GM12873 (cell line): Measurements from ENCODE around the gene DUSP9.

Experiments
- TF ChIP-seq, protein P1 (sequence below): IDR thresholded peaks from 2 replicates; pipeline ENCODE4 v1.5.1; 2012; ENCODE audit warnings: low read depth, mild to moderate bottlenecking, moderate library complexity, low read length, control low read depth; ENCODE audit not compliant: insufficient read depth; ENCODE audit errors: missing control alignments

The DUSP9 gene

DNA sequence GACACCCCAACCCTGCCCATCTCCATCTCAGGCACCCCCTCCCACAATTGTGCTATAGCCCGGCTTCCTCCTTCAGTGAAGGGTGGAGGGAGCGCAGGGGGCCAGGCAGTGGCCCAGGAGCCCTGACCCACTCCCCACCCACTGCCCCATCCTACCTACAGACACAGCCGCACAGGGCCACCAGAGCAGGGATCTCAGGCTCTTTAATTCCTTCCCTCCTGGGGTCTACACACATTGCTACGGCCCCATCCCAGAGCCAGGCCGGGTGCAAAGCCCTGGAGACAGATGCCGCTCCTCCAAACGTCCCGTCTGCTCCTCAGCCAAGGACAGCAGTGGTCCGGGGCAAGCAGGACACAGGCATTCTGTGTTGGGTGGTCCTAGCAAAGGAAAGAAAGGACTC lies 12.8 kb upstream of the DUSP9 start:
- TF ChIP-seq, protein P1, sequence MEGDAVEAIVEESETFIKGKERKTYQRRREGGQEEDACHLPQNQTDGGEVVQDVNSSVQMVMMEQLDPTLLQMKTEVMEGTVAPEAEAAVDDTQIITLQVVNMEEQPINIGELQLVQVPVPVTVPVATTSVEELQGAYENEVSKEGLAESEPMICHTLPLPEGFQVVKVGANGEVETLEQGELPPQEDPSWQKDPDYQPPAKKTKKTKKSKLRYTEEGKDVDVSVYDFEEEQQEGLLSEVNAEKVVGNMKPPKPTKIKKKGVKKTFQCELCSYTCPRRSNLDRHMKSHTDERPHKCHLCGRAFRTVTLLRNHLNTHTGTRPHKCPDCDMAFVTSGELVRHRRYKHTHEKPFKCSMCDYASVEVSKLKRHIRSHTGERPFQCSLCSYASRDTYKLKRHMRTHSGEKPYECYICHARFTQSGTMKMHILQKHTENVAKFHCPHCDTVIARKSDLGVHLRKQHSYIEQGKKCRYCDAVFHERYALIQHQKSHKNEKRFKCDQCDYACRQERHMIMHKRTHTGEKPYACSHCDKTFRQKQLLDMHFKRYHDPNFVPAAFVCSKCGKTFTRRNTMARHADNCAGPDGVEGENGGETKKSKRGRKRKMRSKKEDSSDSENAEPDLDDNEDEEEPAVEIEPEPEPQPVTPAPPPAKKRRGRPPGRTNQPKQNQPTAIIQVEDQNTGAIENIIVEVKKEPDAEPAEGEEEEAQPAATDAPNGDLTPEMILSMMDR: no peak

DNA sequence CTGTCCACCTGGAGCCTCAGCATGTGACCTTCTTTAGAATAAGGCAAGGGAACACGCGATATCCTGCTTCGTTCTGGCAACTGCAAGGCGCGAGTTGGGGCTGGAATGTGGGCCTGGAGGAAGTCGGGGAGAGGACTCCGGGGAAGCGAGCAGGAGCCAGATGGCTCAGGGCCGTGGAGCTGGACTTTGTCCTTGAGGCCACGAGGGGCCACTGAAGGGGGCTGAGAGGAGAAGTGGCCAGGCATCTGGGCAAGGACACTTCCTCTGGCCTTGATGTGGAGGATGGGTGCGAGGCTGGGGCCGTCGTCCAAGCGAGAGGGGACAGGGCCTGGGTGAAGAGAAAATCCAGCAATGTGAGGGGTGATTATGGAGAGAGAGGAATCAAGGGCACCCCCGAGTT lies 12.2 kb upstream of the DUSP9 start:
- TF ChIP-seq, protein P1: no peak

DNA sequence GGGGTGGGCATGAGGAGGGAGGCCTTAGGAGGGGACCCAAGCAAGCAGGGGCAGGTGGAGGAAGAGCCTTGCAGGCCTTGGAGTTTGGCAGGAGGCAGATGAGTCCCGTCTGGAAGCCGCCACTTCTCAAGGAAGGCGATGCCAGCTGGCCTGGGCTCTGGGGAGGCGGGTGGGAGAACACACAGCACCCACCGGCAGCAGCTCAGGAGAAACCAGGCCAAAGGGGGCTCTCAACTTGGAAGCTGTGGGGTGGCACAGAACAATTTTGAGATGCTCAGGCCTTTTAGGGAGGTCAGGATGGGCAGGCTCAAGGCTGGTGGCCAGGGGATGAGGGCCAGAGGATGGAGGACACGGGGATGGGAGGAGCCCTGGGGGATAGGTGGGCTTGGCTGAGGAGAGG lies 11.6 kb upstream of the DUSP9 start:
- TF ChIP-seq, protein P1: no peak

DNA sequence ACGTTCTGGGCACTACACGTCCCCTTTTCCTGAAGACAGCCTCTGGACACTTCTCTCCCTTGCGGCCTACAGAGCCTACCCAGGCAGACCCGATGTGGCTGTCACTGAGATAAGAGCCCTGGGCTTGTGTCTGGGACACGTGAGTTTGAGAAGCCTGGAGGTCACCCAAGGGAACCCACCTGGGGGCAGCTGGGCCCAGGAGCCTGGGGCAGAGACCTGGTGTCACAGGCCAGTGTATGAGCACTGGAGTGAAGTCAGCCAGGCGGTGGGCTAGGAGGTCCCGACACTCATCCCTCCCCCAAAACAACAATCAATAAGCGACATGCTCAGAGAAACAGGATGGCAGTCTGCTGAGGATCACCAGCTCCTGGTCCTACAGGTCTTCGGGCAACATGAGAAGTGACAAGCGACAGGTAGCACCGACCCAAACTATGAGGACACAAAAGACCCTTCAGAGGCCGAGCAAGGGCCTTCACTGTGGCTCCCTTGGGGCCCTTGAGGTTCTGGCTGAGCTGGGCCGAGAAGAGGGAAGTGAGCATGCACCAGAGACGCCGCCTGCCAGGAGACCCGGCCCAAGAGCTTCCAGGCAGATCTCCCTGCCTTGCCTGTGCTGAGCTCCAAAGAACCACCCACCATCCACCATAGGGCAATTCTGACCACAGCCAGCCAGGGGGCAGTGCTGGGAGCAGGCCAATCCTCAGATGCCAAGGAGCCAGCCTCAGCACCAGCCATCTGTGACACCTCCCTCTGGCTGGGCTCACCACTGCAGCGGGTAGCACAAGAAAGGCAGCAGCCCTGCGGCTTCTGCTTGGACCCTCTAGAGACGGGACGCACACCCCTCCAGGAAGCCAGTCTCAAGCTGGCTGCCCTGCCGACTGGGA lies 11.0 kb upstream of the DUSP9 start:
- TF ChIP-seq, protein P1: peak; percentile 58

DNA sequence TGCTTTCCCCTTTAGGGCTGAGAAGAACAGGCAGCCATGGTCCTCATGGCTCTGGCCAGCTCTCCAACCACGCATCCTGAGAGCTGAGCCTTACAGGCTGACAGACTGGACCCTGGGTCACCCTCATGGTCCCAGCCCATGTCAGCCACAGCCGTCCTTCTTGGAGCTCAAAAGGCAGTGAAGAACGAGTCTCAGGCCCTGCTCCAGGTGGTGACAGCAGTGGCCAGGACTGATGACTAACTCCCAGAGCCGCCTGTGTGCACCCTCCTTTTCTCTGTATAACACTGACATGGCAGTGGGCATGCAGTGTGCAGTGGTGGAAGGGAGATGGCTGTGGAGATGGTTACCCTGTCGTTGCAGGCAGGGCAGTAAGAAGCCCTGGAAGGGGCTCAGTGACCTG lies 10.3 kb upstream of the DUSP9 start:
- TF ChIP-seq, protein P1: no peak

DNA sequence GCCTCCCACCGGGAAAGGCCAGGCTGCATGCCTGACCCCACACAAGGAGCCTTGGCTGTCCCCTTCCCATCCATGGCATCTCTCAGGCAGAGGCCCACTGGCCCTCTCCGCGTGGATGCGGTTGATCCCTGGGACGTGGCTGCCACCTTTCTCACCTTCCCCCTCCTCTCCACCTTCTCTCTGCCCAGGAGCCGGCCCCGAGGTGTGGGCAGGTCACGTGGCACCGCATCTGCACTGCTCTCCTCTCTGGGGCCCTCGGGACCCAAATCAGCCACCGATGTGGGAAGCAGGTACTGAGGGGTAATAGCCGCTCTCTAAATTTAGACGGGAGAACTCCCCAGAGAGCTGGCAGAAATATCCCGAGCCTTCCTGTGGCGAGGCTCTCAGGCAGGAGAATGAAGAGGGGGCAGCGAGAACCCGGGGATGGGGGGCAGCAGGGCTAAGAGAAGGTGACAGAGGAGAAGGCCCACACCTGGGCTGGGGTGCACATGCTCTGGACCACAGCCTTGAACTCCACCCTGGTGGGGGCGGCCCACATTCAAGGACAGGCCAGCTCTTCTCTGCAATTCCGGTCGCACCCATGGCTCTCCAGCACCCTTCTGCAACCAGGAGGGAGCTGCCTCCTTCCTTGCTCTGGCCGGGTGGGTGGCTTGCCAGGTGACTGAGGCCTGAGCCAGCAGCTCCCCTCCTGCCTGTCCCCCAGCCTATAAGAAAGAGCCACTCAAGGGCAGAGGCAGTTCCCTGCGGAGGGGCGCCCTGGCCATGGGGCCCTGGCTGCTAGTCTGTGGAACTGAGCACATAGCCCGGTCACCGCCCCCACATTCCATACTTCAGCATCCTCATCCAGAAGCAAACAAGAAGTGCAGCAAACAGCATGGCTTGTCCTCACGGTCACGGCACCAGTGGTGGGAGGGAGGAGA lies 9.6 kb upstream of the DUSP9 start:
- TF ChIP-seq, protein P1: no peak

DNA sequence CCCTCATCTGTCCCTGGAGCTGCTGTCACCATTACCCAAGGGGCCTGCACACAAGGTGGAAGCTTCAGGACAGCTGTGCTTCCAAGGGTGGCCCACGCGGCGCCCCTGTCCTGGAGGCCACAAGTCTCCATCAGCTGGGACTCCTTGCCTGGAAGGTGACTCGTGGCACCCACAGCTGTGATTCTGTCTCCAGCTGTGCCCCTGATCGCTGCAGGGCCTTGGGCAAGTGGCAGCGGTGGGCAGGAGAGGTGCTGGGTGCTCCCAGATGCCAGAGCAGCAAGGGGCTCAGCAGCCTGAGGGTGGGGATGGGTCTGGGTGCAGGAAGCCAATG lies 9.0 kb upstream of the DUSP9 start:
- TF ChIP-seq, protein P1: no peak
